ENCODE measurements around the gene DEAF1. TPM values are rescaled to one million over a fixed set of nuclear protein-coding genes. Genes with fewer than 3 reads are reported as not detected.

Gene DEAF1
- total RNA-seq, 1 experiment from 2014 or later = 62.2 TPM

GRCh38 chr11:719214-720016 lies 24.4 kb upstream of the DEAF1 start:
- DNase-seq (ENCODE audit: low spot score) = no peak
- peaks cover 12% of the 10 kb centered on the region for H3K27me3 Mint-ChIP-seq (ENCODE audit: low read depth)
- ChIA-PET CTCF (interaction anchor here (0.8 to 2.9 kb wide), 3 partner anchors 12 to 165 kb away, joined by 3 to 20 read pairs (median 11); partner anchors contain the start of genes DEAF1 and TMEM80), POLR2A (interaction anchor here (1.7 kb wide), 1 partner anchor 12 kb away, joined by 6 read pairs; no protein-coding TSS in a partner anchor)
- TF ChIP-seq ZMAT4 (CRISPR knock-in tag; IDR thresholded peaks at IDR 0.05) (no peak), IRF1 (CRISPR knock-in tag; IDR thresholded peaks at IDR 0.05) (no peak), ESRRA (CRISPR knock-in tag; IDR thresholded peaks at IDR 0.05; ENCODE audit: borderline replicate concordance) (no peak), NR2C2 (CRISPR knock-in tag; IDR thresholded peaks at IDR 0.05) (no peak), NR3C1 (CRISPR knock-in tag; conservative IDR thresholded peaks at IDR 0.05; ENCODE audit: low read depth) (no peak), NFE2L1 (CRISPR knock-in tag; IDR thresholded peaks at IDR 0.05) (no peak), JUN (CRISPR knock-in tag; IDR thresholded peaks at IDR 0.05) (no peak), ZNF219 (CRISPR knock-in tag; IDR thresholded peaks at IDR 0.05; ENCODE audit: borderline replicate concordance) (no peak), TP53 (CRISPR knock-in tag; IDR thresholded peaks at IDR 0.05) (no peak)
- H3K9me3 Mint-ChIP-seq = peaks cover 7% of the 10 kb centered on the region
- no peak for ATAC-seq
- peaks cover 8% of the 10 kb centered on the region for H3K4me1 Mint-ChIP-seq
- H3K4me3 Mint-ChIP-seq = peak overlapping the region; percentile 47; the same call in 1 of the 2 replicates
- H3K27ac Mint-ChIP-seq = no peak overlapping the region
- H3K36me3 Mint-ChIP-seq = peaks cover 5% of the 10 kb centered on the region; the same call in 1 of the 2 replicates

GRCh38 chr11:714436-714835 lies 19.4 kb upstream of the DEAF1 start:
- TF ChIP-seq ZNF425 (CRISPR knock-in tag; conservative IDR thresholded peaks at IDR 0.05) = no peak
- TF ChIP-seq NFATC4 (CRISPR knock-in tag; IDR thresholded peaks at IDR 0.05) = no peak
- peak; percentile 99 for TF ChIP-seq HMGA2 (CRISPR knock-in tag; IDR thresholded peaks at IDR 0.05)
- TF ChIP-seq CBFB (CRISPR knock-in tag; IDR thresholded peaks at IDR 0.05; ENCODE audit: low read depth) = no peak
- no peak for TF ChIP-seq ETV6 (CRISPR knock-in tag; IDR thresholded peaks at IDR 0.05)
- no peak for TF ChIP-seq SOX15 (CRISPR knock-in tag; IDR thresholded peaks at IDR 0.05)
- no peak for TF ChIP-seq FOXK1 (CRISPR knock-in tag; IDR thresholded peaks at IDR 0.05)
- no peak for TF ChIP-seq KAT7 (CRISPR knock-in tag; IDR thresholded peaks at IDR 0.05; ENCODE audit: borderline replicate concordance)
- TF ChIP-seq CTCF (IDR thresholded peaks at IDR 0.05) = no peak
- peaks cover 16% of the 10 kb centered on the region for H3K4me1 Mint-ChIP-seq
- DNase-seq (ENCODE audit: low spot score) (no peak), ATAC-seq (no peak)
- H3K9me3 Mint-ChIP-seq = peaks cover 7% of the 10 kb centered on the region
- H3K27me3 Mint-ChIP-seq (ENCODE audit: low read depth) = peaks cover 6% of the 10 kb centered on the region
- no peak overlapping the region for H3K4me3 Mint-ChIP-seq
- peaks cover 5% of the 10 kb centered on the region; the same call in 1 of the 2 replicates for H3K36me3 Mint-ChIP-seq
- no peak overlapping the region for H3K27ac Mint-ChIP-seq
- ChIA-PET CTCF (interaction anchor here (0.6 kb wide), 1 partner anchor 130 kb away, joined by 3 read pairs; no protein-coding TSS in a partner anchor), POLR2A (no interaction called here)

Measured in WTC11 (cell line).